ENCODE measurements around the gene OR2A25.
"Not testable (repeated sequence)": the region's sequence is repeated elsewhere in the genome, so short reads cannot be mapped to it uniquely, and the experiment has no call there.

OR2A25 gene, protein sequence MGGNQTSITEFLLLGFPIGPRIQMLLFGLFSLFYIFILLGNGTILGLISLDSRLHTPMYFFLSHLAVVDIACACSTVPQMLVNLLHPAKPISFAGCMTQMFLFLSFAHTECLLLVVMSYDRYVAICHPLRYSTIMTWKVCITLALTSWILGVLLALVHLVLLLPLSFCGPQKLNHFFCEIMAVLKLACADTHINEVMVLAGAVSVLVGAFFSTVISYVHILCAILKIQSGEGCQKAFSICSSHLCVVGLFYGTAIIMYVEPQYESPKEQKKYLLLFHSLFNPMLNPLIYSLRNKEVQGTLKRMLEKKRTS

DNA sequence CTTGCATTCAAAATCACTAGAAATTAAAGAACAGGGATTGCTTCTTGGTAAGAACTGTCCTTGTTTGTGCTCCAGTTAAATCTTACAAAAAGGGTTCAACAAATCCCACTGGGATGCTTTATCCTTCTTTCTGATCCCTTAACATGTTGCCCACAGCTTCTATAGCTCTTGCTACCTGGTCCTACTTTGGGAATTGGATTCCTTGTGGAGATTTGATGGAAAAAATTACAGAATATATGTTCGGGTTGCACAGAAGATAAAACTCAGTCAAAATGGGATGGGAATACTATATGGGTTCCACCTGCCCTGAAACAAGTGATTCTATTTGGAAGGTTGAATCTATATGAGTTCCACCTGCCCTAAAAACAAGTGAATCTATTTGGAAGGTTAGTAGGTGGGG, at the start of gene OR2A25:
TSS of gene OR2A25 (plus strand) at position 301 of the 400 bp plus-strand sequence. CDS start 4,409 bp downstream, outside the sequence.
- no peak for DNase-seq (ENCODE audit: low spot score)

DNA sequence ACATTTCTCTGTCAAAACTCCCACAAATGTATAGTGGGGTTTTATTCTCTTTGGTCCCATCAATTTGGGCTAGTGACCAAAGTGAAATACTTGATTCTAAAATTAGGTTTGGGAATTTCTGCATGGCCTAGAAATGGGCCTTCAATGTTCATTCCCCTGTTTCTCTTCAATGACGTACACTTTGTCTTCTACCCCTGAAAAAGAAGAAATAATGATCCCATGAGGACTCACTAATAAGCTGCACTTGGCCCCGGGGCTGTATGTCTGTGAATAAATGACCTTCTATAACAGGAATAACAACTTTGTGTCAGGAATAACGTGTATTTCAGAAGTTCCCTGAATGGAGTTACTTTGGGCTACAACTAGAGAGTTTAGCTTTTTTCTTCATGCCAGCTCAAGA, 49.3 kb upstream of the OR2A25 start:
- no peak for DNase-seq (ENCODE audit: low spot score)

DNA sequence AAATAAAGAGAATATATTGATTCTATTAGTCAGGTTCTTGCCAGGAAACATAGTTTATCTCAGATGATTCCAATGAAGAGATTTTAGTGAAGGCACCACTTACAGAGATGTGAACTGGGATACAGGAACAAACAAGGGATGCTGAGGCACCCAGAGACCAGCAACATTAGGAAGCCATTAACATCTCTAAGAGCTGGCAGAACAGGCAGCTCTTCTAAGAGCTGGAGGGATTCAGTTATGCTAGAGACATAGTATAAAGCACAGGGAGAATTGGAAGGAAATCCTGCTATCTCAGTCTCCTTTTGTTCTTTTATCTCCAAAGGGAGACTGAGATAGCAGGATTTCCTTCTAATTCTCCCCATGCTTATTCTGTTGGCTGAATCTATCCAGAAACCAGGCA, 47.4 kb upstream of the OR2A25 start:
- no peak for DNase-seq (ENCODE audit: low spot score)

DNA sequence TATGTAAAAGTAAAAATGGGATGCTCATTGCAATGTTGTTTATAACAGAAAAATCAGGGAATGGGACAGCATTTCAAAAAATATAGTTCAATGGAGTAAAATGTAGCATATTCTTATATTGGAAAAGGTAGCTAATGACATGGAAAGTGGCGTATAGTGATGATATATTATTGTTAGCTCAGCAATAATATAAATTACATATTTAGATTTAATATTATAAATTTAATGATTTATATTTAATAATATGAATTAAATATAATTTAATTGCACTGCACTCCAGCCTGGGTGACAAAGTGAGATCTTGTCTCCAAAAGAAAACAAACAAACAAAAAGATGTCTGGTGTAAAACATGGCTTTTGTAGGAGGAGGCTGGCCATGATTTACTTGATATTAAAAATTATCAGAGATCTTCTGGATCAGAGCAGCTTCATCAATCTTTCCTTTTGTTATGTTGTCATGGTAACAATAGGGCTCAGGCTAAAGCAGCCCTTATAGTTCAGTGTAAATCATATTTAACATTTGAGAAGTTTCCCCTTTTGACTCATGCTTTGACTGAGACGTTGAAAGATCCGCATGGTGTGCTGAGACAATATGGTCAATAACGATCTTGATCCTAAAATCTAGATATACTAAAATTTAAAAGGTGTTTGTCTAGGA, 46.3 kb upstream of the OR2A25 start:
- no peak for DNase-seq (ENCODE audit: low spot score)

DNA sequence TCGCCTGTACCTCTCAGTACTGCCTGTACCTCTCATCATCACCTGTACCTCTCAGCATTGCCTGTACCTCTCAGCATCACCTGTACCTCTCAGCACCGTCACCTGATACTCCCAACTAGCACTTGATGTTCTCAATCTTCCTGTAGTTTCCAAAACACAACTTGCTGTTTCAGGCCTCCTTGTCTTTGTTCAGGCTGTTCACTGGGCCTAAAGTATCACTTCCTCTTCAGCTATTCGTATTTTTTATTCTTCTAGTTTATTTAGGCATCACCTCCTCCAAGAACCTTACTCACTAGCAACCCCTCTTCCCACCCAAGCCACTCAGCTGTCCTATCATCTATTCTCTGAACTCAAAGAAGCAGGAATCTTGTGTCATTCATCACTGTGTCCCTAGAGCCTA, 45.4 kb upstream of the OR2A25 start:
- no peak for DNase-seq (ENCODE audit: low spot score)

DNA sequence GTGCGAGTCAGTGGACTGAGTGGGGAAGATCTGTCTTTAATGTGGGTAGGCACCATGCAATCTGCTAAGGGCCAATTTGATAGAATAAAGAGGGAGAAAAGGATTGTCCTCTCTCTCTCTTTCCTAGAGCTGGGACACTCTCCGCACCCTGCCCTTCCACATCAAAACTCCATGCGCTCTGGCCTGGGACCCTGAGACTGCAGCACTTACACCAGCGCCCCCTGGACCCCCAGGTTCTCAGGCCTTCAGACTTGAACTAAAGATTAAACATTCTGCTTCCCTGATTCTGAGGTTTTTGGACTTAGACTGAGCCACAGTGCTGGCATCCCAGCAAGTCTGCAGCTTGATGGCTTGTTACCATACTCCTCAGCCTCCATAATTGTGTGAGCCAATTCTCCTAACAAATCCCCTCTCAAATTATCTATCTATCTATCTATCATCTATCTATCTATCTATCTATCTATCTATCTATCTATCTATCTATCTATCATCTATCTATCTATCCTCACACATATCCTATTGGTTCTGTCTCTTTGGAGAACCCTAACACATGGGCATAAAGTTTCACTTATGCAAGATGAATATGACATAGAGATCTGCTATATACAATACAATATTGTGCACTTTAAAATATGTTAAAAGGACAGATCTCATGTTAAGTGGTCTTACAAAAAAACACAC, 43.3 kb upstream of the OR2A25 start:
- no peak for DNase-seq (ENCODE audit: low spot score)

DNA sequence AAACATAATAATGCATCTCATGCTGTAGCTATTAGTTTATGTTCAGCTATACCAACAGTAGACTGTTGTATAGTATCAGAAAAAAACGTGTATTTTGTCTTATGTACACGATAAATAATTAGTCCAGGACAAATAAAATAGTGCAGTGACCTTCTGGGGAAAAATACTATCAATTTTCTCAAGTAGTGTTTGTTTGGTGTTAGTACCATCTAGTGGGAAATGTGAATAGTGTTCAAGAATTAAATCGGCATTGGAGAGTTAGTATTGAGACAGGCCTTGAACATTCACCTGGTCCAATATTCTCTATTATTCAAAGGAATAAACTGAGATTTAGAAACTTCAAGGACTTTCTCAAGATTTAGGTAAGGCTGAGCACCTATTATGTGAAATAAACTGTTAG, 42.5 kb upstream of the OR2A25 start:
- no peak for DNase-seq (ENCODE audit: low spot score)

DNA sequence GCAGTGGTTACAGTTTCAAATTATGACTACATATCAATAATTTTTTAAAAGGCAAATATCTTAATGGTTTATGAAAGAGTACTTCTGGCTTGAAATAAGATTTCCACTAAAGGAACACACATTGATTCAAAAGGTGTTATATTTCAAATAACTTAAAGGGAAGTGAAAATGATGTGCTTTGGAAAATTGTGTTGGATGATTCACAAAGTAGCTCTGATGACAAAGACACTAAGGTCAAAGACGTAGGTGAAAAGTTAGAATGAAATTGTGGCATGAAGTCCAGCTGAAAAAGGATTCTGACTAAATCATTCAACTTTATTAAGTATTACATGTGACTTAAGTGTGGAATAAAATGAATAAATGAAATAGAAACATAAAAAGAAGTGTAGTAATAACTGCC, 41.6 kb upstream of the OR2A25 start:
- DNase-seq (ENCODE audit: low spot score) = no peak

DNA sequence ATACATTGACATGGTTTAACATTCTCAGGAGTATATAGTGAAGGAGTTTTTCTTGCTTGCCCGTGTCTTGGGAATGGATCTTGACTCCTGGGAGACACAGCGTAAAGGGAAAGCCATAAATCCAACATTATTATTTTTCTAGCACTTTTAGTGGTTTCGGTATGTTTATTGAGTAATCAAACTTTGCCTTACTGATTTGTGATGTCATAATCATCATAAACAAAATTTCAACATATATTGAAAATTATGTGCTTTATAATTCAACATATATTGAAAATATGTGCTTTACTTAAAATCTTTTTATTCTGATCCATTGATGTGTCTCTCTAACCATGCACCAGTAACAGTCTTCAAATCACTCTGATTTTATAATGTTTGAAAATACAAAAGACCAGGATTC, 41.1 kb upstream of the OR2A25 start:
- DNase-seq (ENCODE audit: low spot score) = no peak

DNA sequence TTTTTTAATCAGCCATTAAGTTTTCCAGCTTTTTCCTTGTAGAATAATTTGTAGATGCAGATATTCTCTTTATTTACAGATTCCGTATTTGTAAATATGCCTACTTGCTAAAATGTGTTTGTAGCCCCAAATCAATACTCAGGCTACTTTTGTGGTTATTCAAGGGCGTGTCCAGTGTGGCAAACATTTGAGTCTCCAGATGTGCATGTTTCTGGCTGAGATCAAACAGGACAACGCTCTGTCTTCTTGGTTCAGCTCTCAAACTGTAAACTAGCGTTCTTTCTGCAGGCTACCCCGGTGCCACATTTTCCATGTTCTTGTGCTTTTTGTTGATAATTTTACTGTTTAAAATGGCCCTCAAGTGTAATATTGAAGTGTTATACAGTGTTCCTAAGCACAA, 37.1 kb upstream of the OR2A25 start:
- DNase-seq (ENCODE audit: low spot score) = no peak

DNA sequence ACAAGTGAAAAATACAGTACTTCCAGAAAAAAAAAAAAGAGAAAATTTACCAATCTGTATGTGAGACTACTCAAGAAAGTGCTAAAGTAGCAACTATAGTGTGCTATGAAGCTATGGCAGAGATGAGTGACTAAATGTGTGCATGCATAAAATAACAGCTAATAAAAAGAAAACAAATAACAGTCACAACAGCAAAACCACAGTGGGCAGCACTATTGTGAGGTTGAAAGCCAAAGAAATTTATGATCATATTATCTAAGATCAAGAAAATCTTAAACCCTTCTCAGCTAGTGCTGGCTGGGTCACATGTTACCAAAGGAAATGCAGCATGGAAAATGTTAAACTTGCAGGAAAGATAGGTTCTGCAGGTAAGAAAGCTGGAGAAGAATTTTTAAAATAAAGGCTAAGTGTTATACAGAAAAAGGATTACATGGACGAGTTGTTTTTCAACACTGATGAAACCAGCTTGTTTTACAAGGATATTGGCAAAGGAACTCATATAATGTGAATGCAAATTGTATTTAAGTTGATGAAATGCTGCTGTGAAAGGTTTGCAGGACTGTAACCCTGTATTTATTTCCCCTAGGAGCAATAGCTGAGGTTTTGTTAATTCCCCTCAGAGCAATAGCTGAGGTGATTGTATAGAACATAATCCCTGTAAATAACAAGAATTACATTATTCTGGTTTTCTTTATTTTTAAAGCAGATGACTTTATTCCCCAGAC, 36.5 kb upstream of the OR2A25 start:
- no peak for DNase-seq (ENCODE audit: low spot score)

DNA sequence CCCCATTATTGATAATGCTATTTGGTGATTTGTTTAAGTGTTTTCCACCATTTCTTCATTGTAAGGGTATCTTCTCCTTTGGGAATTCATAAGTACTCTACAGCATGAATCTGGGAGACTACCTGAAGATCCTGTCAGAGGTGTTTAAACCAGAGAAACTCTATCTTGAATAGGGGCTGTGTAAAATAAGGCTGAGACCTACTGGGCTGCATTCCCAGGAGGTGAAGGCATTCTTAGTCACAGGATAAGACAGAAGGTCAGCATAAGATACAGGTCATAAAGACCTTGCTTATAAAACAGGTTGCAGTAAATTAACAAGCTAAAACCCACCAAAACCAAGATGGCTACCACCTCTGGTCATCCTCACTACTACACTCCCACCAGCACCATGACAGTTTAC, 34.2 kb upstream of the OR2A25 start:
- no peak for DNase-seq (ENCODE audit: low spot score)

DNA sequence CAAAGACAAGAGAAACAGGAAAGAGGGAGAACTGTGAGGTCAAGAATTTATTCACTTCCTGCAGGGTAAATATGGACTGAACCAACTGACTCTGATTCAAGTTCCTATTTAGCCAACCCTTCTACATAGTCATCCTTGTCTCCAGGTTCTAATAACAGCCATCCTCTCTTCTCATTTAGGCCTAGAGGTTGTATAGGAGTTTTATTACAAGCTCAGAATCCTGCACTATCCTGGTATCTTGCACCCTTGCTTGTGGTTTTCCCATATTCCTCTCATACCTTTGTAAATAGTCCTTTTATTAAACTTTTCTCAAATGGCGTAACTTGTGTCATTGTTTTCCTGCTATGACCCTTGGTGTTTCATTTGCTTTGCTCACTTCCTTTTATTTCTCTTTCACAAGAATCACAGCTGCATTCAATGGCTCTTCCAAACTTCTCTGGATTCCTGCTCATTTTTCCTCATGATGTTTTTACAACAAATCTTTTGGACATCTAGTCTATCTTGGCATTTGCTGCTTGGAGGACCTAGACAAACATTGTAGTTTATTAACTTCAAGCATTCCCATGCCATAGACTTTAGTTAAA, 33.2 kb upstream of the OR2A25 start:
- DNase-seq (ENCODE audit: low spot score) = no peak

DNA sequence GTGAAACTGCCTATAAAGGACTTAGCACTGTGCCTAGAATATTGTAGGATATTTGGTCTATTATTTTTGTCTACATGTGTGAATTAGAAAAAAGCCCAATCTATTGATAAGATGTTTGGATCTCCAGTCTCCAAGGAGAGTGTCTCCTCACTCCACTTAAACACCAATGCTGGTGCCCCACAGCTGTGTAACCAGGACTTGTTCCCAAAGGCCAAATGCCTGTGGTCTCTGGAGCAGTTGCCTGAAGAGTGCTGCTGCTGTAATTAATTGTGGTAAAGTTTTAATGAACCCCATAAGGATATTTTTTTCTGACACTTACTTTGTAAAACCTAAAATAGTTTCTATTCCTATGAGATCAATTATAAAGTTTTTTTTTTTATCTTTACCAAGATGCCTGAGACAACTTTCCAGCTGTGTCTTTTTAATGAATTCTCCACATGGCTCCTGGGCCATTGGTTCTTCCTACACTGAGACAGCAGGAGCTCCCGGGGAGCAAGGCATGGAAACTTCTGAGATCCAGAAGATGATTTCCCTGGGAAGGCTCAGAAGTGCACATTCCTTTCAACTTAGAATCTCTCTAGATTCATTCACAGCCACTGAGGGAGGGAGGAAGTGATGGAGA, 32.1 kb upstream of the OR2A25 start:
- no peak for DNase-seq (ENCODE audit: low spot score)

DNA sequence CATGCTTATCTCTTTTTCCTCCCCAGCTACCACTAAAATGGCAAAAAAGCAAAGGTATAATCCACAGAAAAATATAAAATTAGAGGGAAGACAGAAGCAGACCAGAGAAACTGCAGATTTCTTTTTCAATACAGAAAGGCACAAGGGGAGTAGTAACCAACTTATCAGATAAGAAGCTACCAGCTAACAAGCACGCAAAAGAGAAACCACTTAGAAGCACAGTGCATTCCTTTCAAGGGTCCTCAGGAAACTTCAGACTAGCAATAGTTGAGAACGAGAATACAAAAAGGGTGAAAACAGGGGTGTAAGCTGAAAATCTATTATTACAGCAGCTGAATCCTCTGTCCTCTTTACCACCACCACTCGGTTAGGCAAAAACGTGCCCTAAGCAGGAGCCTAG, 30.7 kb upstream of the OR2A25 start:
- no peak for DNase-seq (ENCODE audit: low spot score)

DNA sequence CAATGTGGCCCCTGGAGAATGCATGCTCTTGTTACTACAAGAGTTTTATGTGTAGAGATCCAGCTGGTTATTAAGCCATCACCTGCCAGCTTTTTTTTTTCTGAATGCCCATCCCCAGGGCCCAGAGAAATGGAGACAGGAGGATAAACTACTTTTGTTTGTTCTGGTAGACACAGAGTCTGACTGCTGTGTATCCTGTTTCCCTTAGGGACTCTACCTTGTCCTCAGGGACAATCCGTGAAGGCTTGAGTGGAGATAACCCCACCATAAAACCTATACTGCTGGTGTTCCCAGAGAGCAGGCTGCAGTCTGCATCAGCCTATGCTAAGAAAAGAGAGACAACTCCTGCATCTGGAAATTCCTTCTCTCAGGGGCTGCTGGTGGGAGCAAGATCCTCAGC, 21.0 kb upstream of the OR2A25 start, which contains the start of gene OR2A5:
TSS of gene OR2A5 (plus strand) at position 301 of the 400 bp plus-strand sequence. CDS start 1,454 bp downstream, outside the sequence.
- no peak for DNase-seq (ENCODE audit: low spot score)

DNA sequence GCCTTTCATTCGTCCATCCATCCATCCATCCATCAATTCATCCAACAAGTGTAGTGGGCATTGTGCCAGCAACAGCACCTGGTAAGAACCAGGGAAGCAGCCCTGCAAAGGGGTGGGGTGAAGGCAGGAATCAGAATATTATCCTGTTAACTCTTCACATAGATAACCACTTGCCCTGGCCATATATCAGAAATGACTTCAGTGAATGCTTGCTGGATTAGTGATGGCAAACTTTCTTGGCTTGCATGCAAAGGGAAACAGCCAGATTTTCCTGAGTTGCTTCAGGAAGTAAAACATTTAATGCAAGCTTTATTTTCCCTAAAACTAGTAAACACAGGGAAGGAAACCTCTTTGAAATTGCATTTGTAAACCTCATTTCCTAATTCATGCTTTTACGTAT, 20.1 kb upstream of the OR2A25 start:
- DNase-seq (ENCODE audit: low spot score) = no peak

DNA sequence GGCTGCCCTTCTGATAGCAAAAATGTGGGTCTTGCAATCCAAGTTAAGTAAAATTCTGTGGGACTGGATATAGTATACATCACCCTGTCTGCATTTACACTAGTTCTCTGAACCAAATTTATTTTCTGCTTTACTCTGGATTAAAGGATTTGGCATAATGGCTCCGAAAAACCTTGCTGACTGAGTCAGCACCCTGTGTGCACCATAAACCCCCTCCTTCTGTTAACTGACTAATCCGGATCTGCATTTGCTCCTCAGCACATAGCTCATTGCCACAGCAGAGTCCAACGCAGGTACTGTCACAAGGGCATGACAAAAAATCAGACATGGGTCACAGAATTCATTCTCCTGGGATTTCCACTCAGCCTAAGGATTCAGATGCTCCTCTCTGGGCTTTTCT, 19.5 kb upstream of the OR2A25 start:
- no peak for DNase-seq (ENCODE audit: low spot score)

DNA sequence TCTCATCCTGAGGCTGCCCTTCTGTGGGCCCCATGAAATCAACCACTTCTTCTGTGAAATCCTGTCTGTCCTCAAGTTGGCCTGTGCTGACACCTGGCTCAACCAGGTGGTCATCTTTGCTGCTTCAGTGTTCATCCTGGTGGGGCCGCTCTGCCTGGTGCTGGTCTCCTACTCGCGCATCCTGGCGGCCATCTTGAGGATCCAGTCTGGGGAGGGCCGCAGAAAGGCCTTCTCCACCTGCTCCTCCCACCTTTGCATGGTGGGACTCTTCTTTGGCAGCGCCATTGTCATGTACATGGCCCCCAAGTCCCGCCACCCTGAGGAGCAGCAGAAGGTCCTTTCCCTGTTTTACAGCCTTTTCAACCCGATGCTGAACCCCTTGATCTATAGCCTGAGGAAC, 18.7 kb upstream of the OR2A25 start:
- DNase-seq (ENCODE audit: low spot score) = not testable (repeated sequence)

DNA sequence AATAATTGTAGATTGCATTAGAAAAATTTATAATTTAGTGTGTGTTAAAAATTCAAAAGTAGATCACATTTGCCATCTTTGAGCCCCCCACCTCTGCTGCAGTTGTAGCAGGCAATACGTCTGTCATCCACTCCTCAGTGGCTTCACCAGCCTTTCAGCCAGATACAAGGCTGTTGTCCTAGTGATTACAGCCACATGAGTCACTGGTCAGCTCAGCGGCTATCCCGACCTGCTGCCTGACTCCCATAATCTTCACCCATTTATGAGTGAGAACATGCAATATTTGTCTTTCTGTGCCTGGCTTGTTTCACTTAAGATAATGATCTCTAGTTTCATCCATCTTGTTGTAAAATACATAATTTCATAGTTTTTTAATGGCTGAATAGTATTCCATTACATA, 11.7 kb upstream of the OR2A25 start:
- DNase-seq (ENCODE audit: low spot score) = no peak

DNA sequence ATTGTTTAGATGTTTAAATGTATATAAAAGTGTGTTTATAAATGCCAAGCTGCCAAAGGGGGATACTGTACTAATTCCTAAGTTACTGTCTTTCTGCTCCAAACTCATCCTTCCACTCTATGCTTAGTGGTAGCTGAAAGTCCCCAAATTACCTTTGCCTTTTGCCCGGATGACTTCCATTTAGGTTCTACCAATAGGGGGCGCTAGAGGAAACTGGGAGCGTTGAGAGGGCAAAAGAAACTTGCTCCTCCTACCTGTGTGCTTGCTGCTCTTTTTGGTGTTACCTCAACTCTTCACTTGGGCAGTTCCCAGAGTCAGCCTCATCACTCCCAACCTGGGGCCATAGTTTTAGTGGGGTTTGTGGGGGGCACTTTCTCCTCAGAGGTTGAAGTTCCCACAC, 5.9 kb upstream of the OR2A25 start:
- DNase-seq (ENCODE audit: low spot score) = peak; percentile 19

DNA sequence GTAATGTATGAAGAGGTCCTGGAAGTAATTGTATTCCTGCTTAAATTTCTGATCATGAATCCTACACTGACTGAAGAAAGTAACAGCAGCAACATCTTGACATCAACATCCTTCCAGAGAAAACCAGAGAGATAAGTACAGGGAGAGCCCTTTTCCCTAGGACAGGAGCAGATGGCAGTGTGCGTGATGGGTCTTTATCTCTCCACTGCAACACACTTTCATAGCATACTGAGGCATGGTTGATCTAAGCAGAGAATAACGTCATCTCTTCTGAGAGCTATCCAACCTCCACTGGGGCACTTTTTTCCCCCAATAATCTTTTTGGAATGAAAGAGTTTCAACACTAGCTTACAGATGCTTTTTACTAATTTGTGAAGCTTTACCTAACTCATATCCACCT, 342 bp downstream of the OR2A25 start:
- DNase-seq (ENCODE audit: low spot score) = no peak

Measured in hematopoietic multipotent progenitor cell treated with erythropoietin and hydrocortisone succinate and interleukin-3 and kit ligand, for 15 days (in vitro differentiated cells).